SK-N-MC (cell line): Measurements from ENCODE around the gene RBL1.
"Not testable (repeated sequence)": the region's sequence is repeated elsewhere in the genome, so short reads cannot be mapped to it uniquely, and the experiment has no call there.

Experiments used
- DNase-seq: peaks from one replicate; pipeline ENCODE4 v3.0.0-alpha.2; 2011; ENCODE audit warnings: low read depth, low spot score
- H3K27ac ChIP-seq: fragments of 200-600 bp; sonication (generic); 2 replicates; pipeline ENCODE4 v1.5.1; 2016; ENCODE audit warnings: mixed run types
- H3K36me3 ChIP-seq: fragments of 200-600 bp; sonication (generic); 2 replicates; pipeline ENCODE4 v1.6.1; 2017; ENCODE audit warnings: antibody characterized with exemption, low read length, mixed read lengths; ENCODE audit not compliant: insufficient read depth
- H3K4me3 ChIP-seq: fragments of 200-600 bp; sonication (generic); 2 replicates; pipeline ENCODE4 v1.5.1; 2016
- H3K9ac ChIP-seq: fragments of 200-600 bp; sonication (generic); 2 replicates; pipeline ENCODE4 v1.8.0; 2017; ENCODE audit warnings: mixed run types, mixed read lengths; ENCODE audit not compliant: insufficient read length
- H3K9me3 ChIP-seq: fragments of 200-600 bp; sonication (generic); 2 replicates; pipeline ENCODE4 v1.6.1; 2017; ENCODE audit warnings: low read depth, mild to moderate bottlenecking, antibody characterized with exemption, low read length, moderate library complexity, mixed read lengths
- EZH2 ChIP-seq: fragments of 200-600 bp; sonication (generic); IDR thresholded peaks from one replicate; pipeline ENCODE4 v1.6.1; 2017; ENCODE audit warnings: antibody characterized with exemption
- FOXP2 ChIP-seq: optimal IDR thresholded peaks from 2 replicates; pipeline ENCODE3; 2011; ENCODE audit warnings: mild to moderate bottlenecking, moderate library complexity; ENCODE audit not compliant: insufficient read depth; ENCODE audit errors: extremely low read length, control extremely low read depth
- POLR2AphosphoS5 ChIP-seq: IDR thresholded peaks from 2 replicates; pipeline ENCODE4 v1.6.1; 2012; ENCODE audit warnings: mild to moderate bottlenecking, low read depth, low read length, borderline replicate concordance

The RBL1 gene

DNA sequence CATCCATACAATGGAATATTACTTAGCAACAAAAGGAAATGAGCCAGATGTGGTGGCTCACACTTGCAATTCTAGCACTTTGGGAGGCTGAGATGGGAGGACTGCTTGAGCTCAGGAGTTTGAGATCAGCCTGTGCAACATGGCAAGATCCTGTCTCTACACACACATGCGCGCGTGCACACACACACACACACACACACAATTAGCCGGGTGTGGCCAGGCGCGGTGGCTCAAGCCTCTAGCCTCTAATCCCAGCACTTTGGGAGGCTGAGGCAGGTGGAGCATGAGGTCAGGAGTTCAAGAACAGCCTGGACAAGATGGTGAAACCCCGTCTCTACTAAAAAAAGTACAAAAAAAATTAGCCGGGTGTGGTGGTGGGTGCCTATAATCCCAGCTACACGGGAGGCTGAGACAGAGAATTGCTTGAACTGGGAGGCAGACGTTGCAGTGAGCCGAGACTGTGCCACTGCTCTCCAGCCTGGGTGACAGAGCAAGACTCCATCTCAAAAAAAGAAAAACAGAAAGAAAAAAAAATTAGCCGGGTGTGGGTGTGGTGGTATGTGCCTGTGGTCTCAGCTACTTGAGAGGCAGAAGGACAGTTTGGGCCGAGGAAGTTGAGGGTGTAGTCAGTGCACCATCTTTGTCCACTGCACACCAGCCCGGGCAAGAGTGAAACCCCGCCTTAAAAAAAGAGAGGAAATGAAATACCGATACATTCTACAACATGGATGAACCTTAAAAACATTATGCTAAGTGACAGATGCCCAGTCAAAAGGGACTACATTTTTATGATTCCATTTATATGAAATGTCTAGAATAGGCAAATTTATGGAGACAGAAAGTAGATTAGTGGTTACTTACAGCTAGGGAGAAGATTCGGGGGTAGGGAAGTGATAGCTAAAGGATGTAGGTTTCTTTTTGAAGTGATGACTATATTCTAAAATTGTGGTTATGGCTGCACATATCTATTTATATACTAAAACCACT is 52.5 kb downstream of the RBL1 start:
- H3K9ac ChIP-seq = no peak overlapping the region
- TF ChIP-seq FOXP2 (no peak), POLR2AphosphoS5 (no peak), EZH2 (no peak)
- no peaks in the 10 kb centered on the region; the same call in 1 of the 2 replicates for H3K9me3 ChIP-seq
- H3K36me3 ChIP-seq = peaks cover 87% of the 10 kb centered on the region
- H3K27ac ChIP-seq = no peak overlapping the region
- no peak overlapping the region for H3K4me3 ChIP-seq
- DNase-seq = no peak

DNA sequence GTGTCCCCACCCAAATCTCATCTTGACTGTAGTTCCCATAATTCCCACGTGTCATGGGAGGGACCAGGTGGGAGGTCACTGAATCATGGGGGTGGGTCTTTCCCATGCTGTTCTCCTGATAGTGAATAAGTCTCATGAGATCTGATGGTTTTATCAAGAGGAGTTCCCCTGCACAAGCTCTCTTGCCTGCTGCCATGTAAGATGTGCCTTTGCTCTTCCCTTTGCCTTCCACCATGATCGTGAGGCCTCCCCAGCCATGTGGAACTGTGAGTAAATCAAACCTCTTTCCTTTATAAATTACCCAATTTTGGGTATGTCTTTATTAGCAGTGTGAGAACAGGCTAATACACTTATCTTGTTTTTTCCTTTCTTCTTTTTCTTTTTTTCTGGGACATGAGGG is 56.4 kb downstream of the RBL1 start:
- DNase-seq, H3K4me3 ChIP-seq: not testable (repeated sequence)
- H3K36me3 ChIP-seq = peaks cover 74% of the 10 kb centered on the region

DNA sequence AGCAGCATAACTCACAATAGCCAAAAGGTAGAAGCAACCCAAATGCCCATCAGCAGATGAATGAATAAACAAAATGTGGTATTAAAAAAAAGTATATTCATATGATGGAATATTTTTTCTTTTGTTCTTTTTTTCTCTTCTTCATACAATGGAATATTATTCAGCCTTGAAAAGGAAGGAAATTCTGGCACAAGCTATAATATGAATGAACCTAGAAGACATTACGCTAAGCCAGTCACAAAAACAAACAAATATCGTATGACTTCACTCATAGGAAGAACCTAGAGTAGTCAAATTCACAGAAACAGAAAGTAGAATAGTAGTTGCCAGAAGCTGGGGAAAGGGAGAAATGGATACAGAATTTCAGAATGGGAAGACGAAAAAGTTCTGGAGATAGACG is 63.7 kb downstream of the RBL1 start:
- H3K4me3 ChIP-seq = no peak overlapping the region
- DNase-seq = no peak
- H3K27ac ChIP-seq = no peak overlapping the region
- H3K36me3 ChIP-seq = peaks cover 78% of the 10 kb centered on the region
- no peak overlapping the region for H3K9ac ChIP-seq
- H3K9me3 ChIP-seq = peaks cover 11% of the 10 kb centered on the region
- no peak for TF ChIP-seq POLR2AphosphoS5
- TF ChIP-seq EZH2 = no peak
- TF ChIP-seq FOXP2 = no peak

More for the DNA sequence above, 56.4 kb downstream of the RBL1 start:
- not testable (repeated sequence) for H3K9ac ChIP-seq, H3K27ac ChIP-seq, H3K9me3 ChIP-seq

DNA sequence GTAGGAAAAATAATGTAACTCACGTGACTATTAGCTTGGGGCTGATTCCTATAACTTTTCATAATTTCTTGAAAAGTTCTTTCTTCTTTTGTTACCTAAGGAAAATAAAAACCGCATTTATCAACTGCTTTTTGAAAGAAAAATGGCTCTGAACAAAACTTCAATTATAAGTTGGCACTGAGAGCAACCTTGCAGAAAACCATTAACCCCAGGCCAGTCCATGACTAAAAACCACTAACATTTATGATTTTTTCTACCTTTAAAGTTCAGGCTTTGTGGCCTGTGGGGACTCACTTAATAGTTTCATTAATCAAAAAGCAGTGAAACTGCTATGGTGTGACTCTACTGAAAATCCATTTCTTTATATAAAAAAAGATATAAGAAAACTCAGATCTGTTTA is 75.2 kb downstream of the RBL1 start:
- Histone ChIP-seq H3K4me3 (no peak overlapping the region), H3K36me3 (peaks cover 60% of the 10 kb centered on the region), H3K27ac (0 out of 2 replicates have a peak overlapping the region, but pooled peaks have one; percentile 19), H3K9me3 (no peaks in the 10 kb centered on the region), H3K9ac (no peak overlapping the region)
- TF ChIP-seq POLR2AphosphoS5 = no peak
- no peak for TF ChIP-seq FOXP2
- no peak for TF ChIP-seq EZH2
- DNase-seq = no peak

DNA sequence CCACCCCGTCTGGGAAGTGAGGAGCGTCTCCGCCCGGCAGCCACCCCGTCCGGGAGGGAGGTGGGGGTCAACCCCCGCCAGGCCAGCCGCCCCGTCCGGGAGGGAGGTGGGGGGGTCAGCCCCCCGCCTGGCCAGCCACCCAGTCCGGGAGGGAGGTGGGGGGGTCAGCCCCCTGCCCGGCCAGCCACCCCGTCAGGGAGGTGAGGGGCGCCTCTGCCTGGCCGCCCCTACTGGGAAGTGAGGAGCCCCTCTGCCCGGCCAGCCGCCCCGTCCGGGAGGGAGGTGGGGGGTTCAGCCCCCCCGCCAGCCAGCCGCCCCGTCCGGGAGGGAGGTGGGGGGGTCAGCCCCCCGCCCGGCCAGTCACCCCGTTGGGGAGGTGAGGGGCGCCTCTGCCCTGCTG is 83.2 kb downstream of the RBL1 start:
- H3K4me3 ChIP-seq, H3K9ac ChIP-seq, H3K27ac ChIP-seq, H3K9me3 ChIP-seq, DNase-seq: not testable (repeated sequence)
- peaks cover 29% of the 10 kb centered on the region for H3K36me3 ChIP-seq

DNA sequence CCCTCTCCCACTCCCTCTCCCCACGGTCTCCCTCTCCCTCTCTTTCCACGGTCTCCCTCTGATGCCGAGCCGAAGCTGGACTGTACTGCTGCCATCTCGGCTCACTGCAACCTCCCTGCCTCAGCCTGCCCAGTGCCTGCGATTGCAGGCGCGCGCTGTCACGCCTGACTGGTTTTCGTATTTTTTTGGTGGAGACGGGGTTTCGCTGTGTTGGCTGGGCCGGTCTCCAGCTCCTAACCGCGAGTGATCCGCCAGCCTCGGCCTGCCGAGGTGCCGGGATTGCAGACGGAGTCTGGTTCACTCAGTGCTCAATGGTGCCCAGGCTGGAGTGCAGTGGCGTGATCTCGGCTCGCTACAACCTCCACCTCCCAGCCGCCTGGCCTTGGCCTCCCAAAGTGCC is 83.9 kb downstream of the RBL1 start:
- H3K9me3 ChIP-seq, H3K27ac ChIP-seq, H3K9ac ChIP-seq, DNase-seq, H3K4me3 ChIP-seq: not testable (repeated sequence)
- peaks cover 24% of the 10 kb centered on the region for H3K36me3 ChIP-seq

DNA sequence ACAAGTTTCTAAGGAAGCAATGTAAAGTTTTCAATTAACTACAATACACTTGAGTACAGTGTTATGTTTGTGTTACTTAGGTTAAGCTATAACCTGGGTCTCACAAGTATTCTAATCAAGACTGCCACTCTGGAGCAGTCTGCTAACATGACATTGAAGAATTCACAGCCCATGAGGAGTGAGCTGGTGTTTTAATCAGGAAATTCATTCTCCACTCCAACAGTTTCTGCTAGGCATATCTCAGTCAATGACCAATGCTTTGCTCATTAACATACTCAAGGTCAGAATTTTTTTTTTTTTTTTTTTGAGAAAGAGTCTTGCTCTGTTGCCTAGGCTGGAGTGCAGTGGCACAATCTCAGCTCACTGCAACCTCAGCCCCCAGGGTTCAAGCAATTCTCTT is 84.7 kb downstream of the RBL1 start:
- H3K27ac ChIP-seq = no peak overlapping the region
- H3K4me3 ChIP-seq = no peak overlapping the region
- H3K36me3 ChIP-seq = peaks cover 21% of the 10 kb centered on the region
- H3K9ac ChIP-seq = no peak overlapping the region
- no peak for DNase-seq
- TF ChIP-seq FOXP2 (no peak), EZH2 (no peak)
- H3K9me3 ChIP-seq = no peaks in the 10 kb centered on the region

DNA sequence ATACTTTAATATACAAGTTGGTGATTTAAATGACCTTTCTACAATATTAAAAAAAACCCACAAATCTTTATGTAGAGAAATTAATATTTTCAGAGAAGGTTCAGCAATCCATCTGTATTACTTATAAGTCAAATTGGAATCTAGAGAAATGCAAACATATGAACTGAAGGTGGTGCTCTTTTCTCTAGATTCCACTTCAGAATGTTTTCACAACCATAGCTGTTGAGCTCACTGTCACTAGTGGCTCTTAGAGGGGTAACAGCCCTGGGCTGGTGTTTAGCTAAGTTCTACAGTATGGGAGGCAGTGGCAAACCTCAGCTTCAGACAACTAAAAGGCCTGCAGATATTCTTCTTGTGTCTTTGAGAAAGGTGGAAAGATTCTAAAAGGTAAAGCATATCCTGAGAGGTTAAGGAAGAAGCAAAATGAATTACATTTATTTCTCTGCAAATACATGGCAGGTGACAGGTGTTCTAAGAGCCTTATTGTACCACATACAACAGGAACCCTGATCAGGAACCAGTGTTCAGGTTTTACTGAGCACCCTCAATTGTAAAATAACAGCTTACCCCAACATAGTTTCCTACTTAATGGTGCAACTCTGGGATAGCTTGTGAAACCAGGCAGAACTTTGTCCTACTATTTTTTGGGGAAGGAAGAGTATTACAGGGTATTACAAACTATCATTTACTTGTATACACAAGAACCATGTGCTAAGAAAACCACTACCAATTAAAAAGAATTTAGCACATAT is 87.7 kb downstream of the RBL1 start:
- Histone ChIP-seq H3K9me3 (no peaks in the 10 kb centered on the region), H3K27ac (peak overlapping the region; percentile 19; the same call in 1 of the 2 replicates), H3K9ac (no peak overlapping the region), H3K4me3 (no peak overlapping the region), H3K36me3 (peaks cover 18% of the 10 kb centered on the region; the same call in 1 of the 2 replicates)
- no peak for TF ChIP-seq EZH2
- no peak for TF ChIP-seq FOXP2
- TF ChIP-seq POLR2AphosphoS5 = no peak
- no peak for DNase-seq

DNA sequence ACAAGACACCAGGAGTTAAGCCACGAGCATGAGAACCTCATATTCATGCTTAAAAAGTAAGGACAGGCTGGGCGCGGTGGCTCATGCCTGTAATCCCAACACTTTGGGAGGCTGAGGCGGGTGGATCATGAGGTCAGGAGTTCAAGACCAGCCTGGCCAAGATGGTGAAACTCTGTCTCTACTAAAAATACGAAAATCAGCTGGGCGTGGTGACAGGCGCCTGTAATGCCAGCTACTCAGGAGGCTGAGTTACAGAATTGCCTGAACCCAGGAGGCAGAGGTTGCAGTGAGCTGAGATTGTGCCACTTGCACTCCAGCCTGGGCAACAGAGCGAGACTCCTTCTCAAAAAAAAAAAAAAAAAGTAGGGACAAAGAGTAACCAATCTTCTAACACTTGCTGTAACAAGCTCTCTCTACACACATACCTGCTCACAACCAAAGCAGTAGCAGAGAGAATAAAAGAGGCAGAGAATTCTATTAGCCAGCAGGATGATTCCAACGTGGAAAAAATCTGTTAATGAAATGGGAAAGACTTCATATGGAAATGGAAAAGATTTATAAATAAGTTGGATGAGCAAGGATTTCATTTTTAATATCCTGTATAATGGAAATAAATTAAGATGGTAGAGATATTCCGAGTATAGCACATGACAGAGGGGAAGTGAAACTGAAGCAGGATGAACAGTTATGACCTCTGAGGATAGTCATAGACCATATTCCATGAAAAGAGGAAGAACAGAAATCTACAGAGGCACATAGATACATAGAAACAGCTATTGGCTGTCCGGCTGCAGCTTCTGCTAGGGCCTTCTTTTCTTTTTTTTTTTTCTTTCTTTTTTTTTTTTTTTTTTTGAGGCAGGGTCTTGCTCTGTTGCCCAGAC is 90.5 kb downstream of the RBL1 start:
- peaks cover 18% of the 10 kb centered on the region; the same call in 1 of the 2 replicates for H3K36me3 ChIP-seq
- H3K4me3 ChIP-seq, H3K27ac ChIP-seq, DNase-seq, H3K9ac ChIP-seq, H3K9me3 ChIP-seq: not testable (repeated sequence)

DNA sequence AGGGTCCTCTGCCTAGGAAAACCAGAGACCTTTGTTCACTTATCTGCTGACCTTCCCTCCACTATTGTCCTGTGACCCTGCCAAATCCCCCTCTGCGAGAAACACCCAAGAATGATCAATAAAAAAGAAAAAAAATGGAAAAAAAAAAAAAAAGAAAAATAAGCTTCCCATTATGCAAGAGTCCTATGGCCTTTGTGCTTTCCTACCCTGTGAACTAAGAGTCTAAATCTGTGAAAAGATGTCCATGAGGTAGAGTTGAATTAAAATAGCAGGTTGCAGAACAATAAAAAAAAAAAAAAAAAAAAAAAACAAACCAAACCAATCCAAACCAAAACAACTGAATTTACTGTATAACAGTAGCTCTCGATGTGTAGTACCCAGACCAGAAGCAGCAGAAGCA is 94.2 kb downstream of the RBL1 start:
- H3K36me3 ChIP-seq = peaks cover 28% of the 10 kb centered on the region
- H3K9me3 ChIP-seq, DNase-seq, H3K4me3 ChIP-seq, H3K9ac ChIP-seq, H3K27ac ChIP-seq: not testable (repeated sequence)

DNA sequence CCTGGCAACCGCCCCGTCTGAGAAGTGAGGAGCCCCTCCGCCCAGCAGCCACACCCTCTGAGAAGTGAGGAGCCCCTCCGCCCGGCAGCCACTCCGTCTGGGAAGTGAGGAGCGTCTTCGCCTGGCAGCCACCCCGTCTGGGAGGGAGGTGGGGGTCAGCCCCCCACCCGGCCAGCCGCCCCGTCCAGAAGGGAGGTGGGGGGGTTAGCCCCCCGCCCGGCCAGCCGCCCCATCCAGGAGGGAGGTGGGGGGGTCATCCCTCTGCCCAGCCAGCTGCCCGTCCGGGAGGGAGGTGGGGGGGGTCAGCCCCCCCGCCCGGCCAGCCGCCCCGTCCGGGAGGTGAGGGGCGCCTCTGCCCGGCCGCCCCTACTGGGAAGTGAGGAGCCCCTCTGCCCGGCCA is 95.6 kb downstream of the RBL1 start:
- not testable (repeated sequence) for H3K9ac ChIP-seq, H3K9me3 ChIP-seq, H3K4me3 ChIP-seq, DNase-seq, H3K27ac ChIP-seq
- peaks cover 41% of the 10 kb centered on the region for H3K36me3 ChIP-seq
